Effector memory CD8-positive, alpha-beta T cell (primary cell): ENCODE data around the gene DNAJC2.
"Not testable (repeated sequence)": the region's sequence is repeated elsewhere in the genome, so short reads cannot be mapped to it uniquely, and the experiment has no call there.

ENCODE experiments used
- ATAC-seq: fragments of 150-1000 bp; cut with Tn5 transposase; replicated peaks from 2 replicates; pipeline ENCODE4 v1.10.0; 2021; ENCODE audit warnings: mild to moderate bottlenecking, moderate library complexity
- DNase-seq, 3 experiments: peaks; one replicate each; pipeline ENCODE4 v3.0.0; 2021
- H3K27ac Mint-ChIP-seq, 2 donors: one replicate each; pipeline ENCODE4 v1.8.0; 2022; ENCODE audit warnings: mild to moderate bottlenecking in 2 of 2, mixed read lengths in 2 of 2, moderate library complexity in 2 of 2
- H3K27me3 Mint-ChIP-seq, 2 donors: one replicate each; pipeline ENCODE4 v1.8.0; 2022; ENCODE audit warnings: mixed read lengths in 2 of 2
- H3K36me3 Mint-ChIP-seq: one replicate; pipeline ENCODE4 v1.8.0; 2022; ENCODE audit warnings: mild to moderate bottlenecking, moderate library complexity, mixed read lengths; ENCODE audit not compliant: insufficient read depth
- H3K4me1 Mint-ChIP-seq, 2 donors: one replicate each; pipeline ENCODE4 v1.8.0; 2022; ENCODE audit warnings: low read depth in 2 of 2, mixed read lengths in 2 of 2
- H3K4me3 Mint-ChIP-seq, 2 donors: one replicate each; pipeline ENCODE4 v1.8.0; 2022; ENCODE audit warnings: mild to moderate bottlenecking in 2 of 2, mixed read lengths in 2 of 2, moderate library complexity in 2 of 2
- H3K9me3 Mint-ChIP-seq, 2 donors: one replicate each; pipeline ENCODE4 v1.8.0; 2022; ENCODE audit warnings: mixed read lengths in 2 of 2

Gene DNAJC2

DNA sequence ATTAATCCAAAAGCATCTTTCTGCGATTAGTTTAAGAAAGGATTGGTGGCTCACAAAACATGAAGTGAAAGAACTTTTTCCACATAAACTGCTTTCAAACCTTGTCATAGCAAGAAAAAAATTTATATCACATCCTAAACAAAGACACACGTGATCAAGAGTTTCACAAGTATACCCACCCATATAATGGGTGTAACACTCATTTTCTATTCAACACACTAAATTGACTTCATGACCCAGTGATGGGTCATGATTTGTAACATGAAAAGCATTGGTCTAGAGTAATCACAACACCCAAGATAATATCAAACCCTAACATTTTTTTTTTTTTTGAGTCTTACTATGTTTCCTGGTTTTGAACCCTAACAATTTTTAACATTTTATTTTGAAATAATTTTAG, 29.7 kb downstream of the DNAJC2 start:
- no peaks in the 10 kb centered on the region for H3K9me3 Mint-ChIP-seq
- no peaks in the 10 kb centered on the region for H3K27me3 Mint-ChIP-seq
- H3K27ac Mint-ChIP-seq, result peak overlapping the region in 1 of 2 donors; percentile 79
- DNase-seq, result no peak
- no peak for ATAC-seq
- H3K4me1 Mint-ChIP-seq, result peaks cover 9 to 12% of the 10 kb centered on the region in 2 donors
- H3K36me3 Mint-ChIP-seq, result peaks cover 100% of the 10 kb centered on the region
- H3K4me3 Mint-ChIP-seq, result no peak overlapping the region

DNA sequence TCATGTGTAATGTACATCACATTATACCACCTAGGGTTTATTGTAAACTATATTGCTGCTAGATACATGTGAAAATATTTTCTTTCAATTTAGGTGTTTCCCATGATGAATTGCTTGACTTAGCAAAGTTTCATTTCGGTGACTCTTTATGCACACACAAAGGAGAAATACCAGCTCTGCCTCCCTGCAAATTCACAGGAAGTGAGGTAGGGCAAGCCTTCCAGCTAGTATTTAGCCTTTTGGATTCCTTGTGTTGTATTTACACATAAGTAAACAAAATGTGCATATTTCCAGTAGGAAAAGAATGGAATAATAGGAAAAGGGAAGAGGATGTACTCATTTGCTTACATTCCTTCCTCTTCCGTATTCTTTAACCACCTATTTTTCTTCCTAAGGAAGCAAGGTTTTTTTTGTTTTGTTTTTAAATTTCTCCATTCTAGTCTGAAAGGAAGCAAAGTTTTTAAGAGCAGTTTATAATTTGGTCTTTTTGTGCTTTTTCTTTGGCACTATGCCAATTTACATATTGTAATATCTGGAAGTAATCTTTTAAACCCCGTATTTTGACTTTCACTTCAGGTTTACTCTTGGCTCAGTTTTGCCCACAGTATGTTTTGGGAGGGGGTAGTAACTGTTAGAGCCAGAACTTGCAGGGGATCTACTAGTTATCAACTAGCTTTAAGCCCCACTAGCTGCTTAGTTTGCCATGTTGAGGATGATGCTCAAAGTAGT, 36.9 kb downstream of the DNAJC2 start:
- peak overlapping the region in 1 of 2 donors; percentile 76 for H3K27ac Mint-ChIP-seq
- peaks cover 0 to 11% of the 10 kb centered on the region in 2 donors for H3K4me1 Mint-ChIP-seq

GRCh38 chr7:103301441-103301840, 43.1 kb downstream of the DNAJC2 start:
- Mint-ChIP-seq H3K36me3 (peaks cover 84% of the 10 kb centered on the region), H3K27ac (no peak overlapping the region), H3K27me3 (no peaks in the 10 kb centered on the region), H3K4me3 (no peak overlapping the region), H3K9me3 (no peaks in the 10 kb centered on the region), H3K4me1 (peaks cover 14 to 31% of the 10 kb centered on the region in 2 donors)
- ATAC-seq, result no peak
- DNase-seq, result no peak

More for the DNA sequence above, 36.9 kb downstream of the DNAJC2 start:
- ATAC-seq (no peak), DNase-seq (no peak)
- Mint-ChIP-seq H3K4me3 (no peak overlapping the region), H3K36me3 (peaks cover 98% of the 10 kb centered on the region), H3K9me3 (no peaks in the 10 kb centered on the region), H3K27me3 (no peaks in the 10 kb centered on the region)

GRCh38 chr7:103299660-103300059, 44.9 kb downstream of the DNAJC2 start:
- ATAC-seq (no peak), DNase-seq (no peak)
- Mint-ChIP-seq H3K4me3 (no peak overlapping the region), H3K36me3 (peaks cover 68% of the 10 kb centered on the region), H3K4me1 (peaks cover 17 to 32% of the 10 kb centered on the region in 2 donors), H3K9me3 (no peaks in the 10 kb centered on the region), H3K27me3 (no peaks in the 10 kb centered on the region), H3K27ac (no peak overlapping the region)

GRCh38 chr7:103297837-103298179, 46.8 kb downstream of the DNAJC2 start:
- Mint-ChIP-seq H3K9me3 (no peaks in the 10 kb centered on the region), H3K27me3 (peaks cover 0 to 8% of the 10 kb centered on the region in 2 donors), H3K4me3 (peak overlapping the region; percentile 86), H3K4me1 (peaks cover 17 to 29% of the 10 kb centered on the region in 2 donors), H3K36me3 (peaks cover 50% of the 10 kb centered on the region), H3K27ac (peak overlapping the region; percentile 75 to 93)
- ATAC-seq (no peak), DNase-seq (no peak)

DNA sequence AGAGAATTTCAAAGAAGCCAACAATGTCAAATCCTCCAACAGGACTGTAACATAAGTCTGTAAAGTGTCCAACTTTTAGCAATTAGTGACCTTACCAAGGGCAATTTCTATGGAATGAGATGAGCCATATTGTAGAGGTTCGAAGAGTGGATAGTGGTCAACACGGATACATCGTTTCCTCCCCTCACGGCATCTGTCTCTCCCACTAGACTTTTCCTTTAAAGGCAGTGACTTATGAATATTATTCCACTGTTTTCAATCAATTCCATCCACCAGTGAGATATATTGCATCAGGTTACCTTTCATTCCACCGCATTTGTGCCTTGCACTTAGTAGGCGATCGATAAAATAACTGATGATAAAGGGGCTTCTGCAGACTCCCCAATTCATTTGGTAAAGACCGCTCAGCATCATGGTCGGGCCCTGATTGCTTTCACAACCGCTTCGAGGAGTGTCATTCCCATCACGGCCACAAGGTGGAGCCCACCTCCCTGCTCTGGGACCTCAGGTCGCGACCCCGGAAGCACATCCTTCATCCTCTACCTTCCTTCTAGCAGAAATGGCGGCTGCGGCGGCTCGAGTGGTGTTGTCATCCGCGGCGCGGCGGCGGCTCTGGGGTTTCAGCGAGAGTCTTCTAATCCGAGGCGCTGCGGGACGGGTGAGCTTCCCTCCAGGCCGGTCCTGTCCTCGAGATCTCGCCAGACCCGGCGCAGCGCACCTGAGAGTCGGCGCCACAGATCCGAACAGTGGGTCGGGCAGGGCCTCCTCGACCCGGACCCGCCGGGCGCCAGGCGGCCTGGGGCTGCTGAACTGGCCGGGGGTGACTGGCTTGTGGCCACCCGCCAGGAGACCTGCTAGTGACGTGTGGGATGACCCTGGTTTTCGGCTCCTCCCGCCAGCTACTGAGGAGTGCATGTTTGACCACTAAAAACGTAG, 47.4 kb downstream of the DNAJC2 start, which contains the start of gene PMPCB:
Gene PMPCB, plus strand, starts transcription at position 535 of the 936 bp plus-strand sequence. Its CDS starts 25 bp downstream, at position 560.
- H3K36me3 Mint-ChIP-seq, result peaks cover 43% of the 10 kb centered on the region
- H3K27me3 Mint-ChIP-seq, result peaks cover 0 to 9% of the 10 kb centered on the region in 2 donors
- peak within 1 kb of the TSS; percentile 75 to 93 for H3K27ac Mint-ChIP-seq
- no peaks in the 10 kb centered on the region for H3K9me3 Mint-ChIP-seq
- peak within 1 kb of the TSS; percentile 86 for H3K4me3 Mint-ChIP-seq
- DNase-seq, result peak; percentile 96 to 97 (median 97)
- H3K4me1 Mint-ChIP-seq, result peaks cover 17 to 29% of the 10 kb centered on the region in 2 donors
- ATAC-seq, result peak; percentile 97

DNA sequence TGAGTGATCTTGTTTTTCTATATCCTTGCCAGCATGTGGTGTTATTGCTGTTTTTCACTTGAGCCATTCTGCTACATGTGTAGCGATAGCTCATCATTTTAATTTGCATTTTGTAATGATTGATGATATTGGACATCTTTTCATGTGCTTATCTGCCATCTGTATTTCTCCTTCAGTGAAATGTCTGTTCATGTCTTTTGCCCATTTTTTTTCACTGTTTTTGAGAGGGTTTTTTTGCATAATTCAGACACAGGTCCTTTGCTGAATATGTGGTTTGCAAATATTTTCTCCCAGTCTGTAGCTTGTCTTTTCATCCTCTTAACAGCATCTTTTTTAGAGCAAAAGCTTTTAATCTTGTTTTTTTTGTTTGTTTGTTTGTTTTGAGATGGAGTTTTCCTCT, 51.0 kb downstream of the DNAJC2 start:
- H3K4me3 Mint-ChIP-seq, result no peak overlapping the region
- no peak overlapping the region for H3K27ac Mint-ChIP-seq
- peaks cover 6 to 37% of the 10 kb centered on the region in 2 donors for H3K27me3 Mint-ChIP-seq

GRCh38 chr7:103292122-103292521, 52.4 kb downstream of the DNAJC2 start:
- Mint-ChIP-seq H3K27ac (no peak overlapping the region), H3K36me3 (peaks cover 2% of the 10 kb centered on the region), H3K27me3 (peaks cover 6 to 37% of the 10 kb centered on the region in 2 donors), H3K4me1 (peaks cover 7% of the 10 kb centered on the region in 2 donors), H3K4me3 (no peak overlapping the region), H3K9me3 (no peaks in the 10 kb centered on the region)
- ATAC-seq (no peak), DNase-seq (no peak)

More for the DNA sequence above, 51.0 kb downstream of the DNAJC2 start:
- ATAC-seq (no peak), DNase-seq (no peak)
- Mint-ChIP-seq H3K36me3 (peaks cover 13% of the 10 kb centered on the region), H3K9me3 (no peaks in the 10 kb centered on the region), H3K4me1 (peaks cover 13 to 17% of the 10 kb centered on the region in 2 donors)

DNA sequence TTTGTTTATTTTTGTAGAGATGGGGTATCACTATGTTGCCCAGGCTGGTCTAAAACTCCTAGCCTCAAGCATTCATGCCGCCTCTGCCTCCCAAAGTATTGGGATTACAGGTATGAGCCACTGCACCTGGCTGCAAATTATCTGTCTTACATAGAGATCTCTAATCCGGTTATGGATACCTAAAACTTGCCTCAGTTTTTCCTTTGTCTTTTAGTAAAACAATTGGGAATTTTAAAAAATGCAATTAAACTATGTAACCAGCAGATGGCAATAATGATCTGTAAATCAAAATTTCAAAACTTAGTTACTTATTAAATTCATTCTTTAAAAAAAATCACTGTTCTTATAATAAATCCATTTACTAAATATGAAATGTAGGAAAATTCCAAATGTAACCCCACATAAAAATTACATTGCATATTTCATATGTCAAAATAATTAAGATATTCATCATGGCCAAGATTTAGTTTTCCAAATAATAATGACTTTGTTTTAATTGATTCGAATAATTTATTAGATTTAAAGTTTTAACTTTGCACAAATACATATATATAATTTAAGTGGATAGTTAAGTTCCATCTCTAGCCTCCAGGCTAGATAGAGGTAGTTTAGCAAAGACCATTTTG, 61.7 kb downstream of the DNAJC2 start:
- not testable (repeated sequence) for H3K27me3 Mint-ChIP-seq, H3K9me3 Mint-ChIP-seq, DNase-seq, H3K4me3 Mint-ChIP-seq, ATAC-seq, H3K27ac Mint-ChIP-seq
- Mint-ChIP-seq H3K36me3 (peaks cover 15% of the 10 kb centered on the region), H3K4me1 (peaks cover 22 to 25% of the 10 kb centered on the region in 2 donors)

DNA sequence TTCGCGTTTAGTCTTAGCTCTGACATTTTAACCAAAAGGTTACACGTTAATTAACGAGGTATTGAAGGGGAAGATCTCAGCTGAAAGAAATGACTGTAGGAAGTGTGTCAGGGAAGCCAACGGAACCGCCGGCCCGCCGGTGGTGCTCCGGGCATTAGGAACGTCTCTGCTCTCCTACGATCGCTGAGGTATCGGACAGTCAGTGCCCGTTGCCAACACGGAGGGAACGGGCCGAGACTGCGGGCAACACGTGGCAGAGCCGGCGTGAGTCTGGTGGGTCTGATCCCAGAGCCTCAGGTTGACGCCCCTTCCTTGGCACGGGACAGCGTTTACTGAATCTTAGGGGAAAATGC, 63.8 kb downstream of the DNAJC2 start:
- H3K27ac Mint-ChIP-seq, result peak overlapping the region; percentile 88 to 98
- H3K4me3 Mint-ChIP-seq, result peak overlapping the region; percentile 80 to 94
- H3K9me3 Mint-ChIP-seq, DNase-seq, H3K27me3 Mint-ChIP-seq, ATAC-seq: not testable (repeated sequence)
- H3K4me1 Mint-ChIP-seq, result peaks cover 22 to 25% of the 10 kb centered on the region in 2 donors
- peaks cover 15% of the 10 kb centered on the region for H3K36me3 Mint-ChIP-seq

DNA sequence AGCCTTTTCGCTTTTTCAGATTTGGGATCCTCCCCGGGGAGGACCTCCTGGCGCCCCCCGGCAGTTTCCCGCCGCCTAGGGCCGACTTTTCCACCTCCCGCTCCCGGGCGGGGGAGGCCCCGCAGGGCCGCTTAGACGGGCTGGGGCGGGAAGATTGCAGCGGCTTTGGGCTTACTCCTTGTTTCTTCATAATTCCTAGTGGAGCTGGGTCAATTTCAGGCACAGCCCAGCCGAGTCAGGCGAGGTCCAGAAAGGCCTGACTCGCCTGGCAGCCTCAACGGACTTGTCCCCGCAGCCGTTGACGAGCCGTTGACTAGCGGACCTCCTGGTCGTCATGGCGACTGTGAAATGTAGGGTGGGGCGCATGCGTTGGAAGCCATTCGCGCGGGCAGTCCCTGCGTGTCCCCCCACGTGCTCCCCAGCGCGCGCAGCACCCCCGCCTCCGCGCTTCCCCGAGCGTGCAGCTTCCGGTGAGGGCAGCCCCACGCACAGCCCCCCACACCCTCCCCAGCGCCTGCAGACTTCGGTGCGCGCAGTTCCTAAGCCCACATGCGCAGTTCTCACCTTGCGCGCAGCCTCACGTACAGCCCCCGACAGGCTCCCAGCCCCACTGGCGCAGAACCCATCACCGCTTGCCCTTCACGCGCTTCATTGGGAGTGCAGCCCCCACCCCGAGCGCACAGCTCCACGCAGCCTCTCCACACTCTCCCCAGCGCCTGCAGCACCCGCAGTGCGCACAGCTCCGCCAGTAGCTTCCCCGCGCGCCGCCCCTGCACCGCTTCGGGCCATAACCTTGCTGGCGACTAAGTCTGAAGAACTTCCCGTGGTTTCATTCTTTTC, 64.4 kb downstream of the DNAJC2 start:
- Mint-ChIP-seq H3K36me3 (peaks cover 15% of the 10 kb centered on the region), H3K4me3 (peak overlapping the region; percentile 80 to 94), H3K27ac (peak overlapping the region; percentile 88 to 98), H3K4me1 (peaks cover 22 to 25% of the 10 kb centered on the region in 2 donors)
- ATAC-seq (peak; percentile 92), DNase-seq (peak; percentile 93 to 94 (median 93))
- H3K27me3 Mint-ChIP-seq, H3K9me3 Mint-ChIP-seq: not testable (repeated sequence)

GRCh38 chr7:103279636-103279962, 65.0 kb downstream of the DNAJC2 start:
- peaks cover 22 to 25% of the 10 kb centered on the region in 2 donors for H3K4me1 Mint-ChIP-seq
- peak overlapping the region; percentile 80 to 94 for H3K4me3 Mint-ChIP-seq
- ATAC-seq (peak; percentile 18), DNase-seq (peak in 1 of 3 experiments; percentile 37)
- H3K27ac Mint-ChIP-seq, result peak overlapping the region; percentile 88 to 98
- not testable (repeated sequence) for H3K9me3 Mint-ChIP-seq, H3K27me3 Mint-ChIP-seq
- H3K36me3 Mint-ChIP-seq, result peaks cover 15% of the 10 kb centered on the region
